Natural killer cell (primary cell): Measurements from ENCODE around the gene IAH1. TPM values are rescaled to one million over a fixed set of nuclear protein-coding genes. Genes with fewer than 3 reads are reported as not detected.

Experiments
- ATAC-seq, 3 donors: fragments of 150-1000 bp in 2 of 3; fragments of 200-7000 bp in 1 of 3; cut with Tn5 transposase; 1 replicate in 1 of 3; 2 replicates in 2 of 3; pipeline ENCODE4 v1.10.0; 2021; ENCODE audit warnings: mild to moderate bottlenecking in 2 of 3, moderate library complexity in 2 of 3
- DNase-seq, 2 donors: peaks; one replicate each; pipeline versions ENCODE4 v3.0.0 to v3.0.0-alpha.2; 2013 to 2021; ENCODE audit warnings: mixed read lengths in 1 of 2
- H3K27ac ChIP-seq: one replicate; pipeline ENCODE4 v1.5.1; 2013; ENCODE audit warnings: mild to moderate bottlenecking, low read length
- H3K27me3 ChIP-seq: one replicate; pipeline ENCODE4 v1.6.1; 2013; ENCODE audit warnings: low read length; ENCODE audit not compliant: control insufficient read depth, insufficient read depth
- H3K36me3 ChIP-seq: one replicate; pipeline ENCODE4 v1.6.1; 2013; ENCODE audit warnings: low read length; ENCODE audit not compliant: control insufficient read depth, insufficient read depth
- H3K4me1 ChIP-seq: one replicate; pipeline ENCODE4 v1.6.1; 2013; ENCODE audit warnings: low read length; ENCODE audit not compliant: control insufficient read depth, insufficient read depth
- H3K4me3 ChIP-seq: one replicate; pipeline ENCODE4 v1.5.1; 2013; ENCODE audit warnings: low read length
- H3K9me3 ChIP-seq: one replicate; pipeline ENCODE4 v1.6.1; 2013; ENCODE audit warnings: low read length; ENCODE audit not compliant: control insufficient read depth, insufficient read depth
- H3K27ac Mint-ChIP-seq, 2 donors: one replicate each; pipeline ENCODE4 v1.8.0; 2022; ENCODE audit warnings: mild to moderate bottlenecking in 2 of 2, mixed read lengths in 2 of 2, moderate library complexity in 1 of 2
- H3K27me3 Mint-ChIP-seq, 2 donors: one replicate each; pipeline ENCODE4 v1.8.0; 2022; ENCODE audit warnings: low read depth in 2 of 2, mixed read lengths in 2 of 2
- H3K36me3 Mint-ChIP-seq: one replicate; pipeline ENCODE4 v1.8.0; 2022; ENCODE audit warnings: mixed read lengths
- H3K4me1 Mint-ChIP-seq, 2 donors: one replicate each; pipeline ENCODE4 v1.8.0; 2022; ENCODE audit warnings: mixed read lengths in 2 of 2
- H3K4me3 Mint-ChIP-seq: one replicate; pipeline ENCODE4 v1.8.0; 2022; ENCODE audit warnings: mild to moderate bottlenecking, moderate library complexity, mixed read lengths
- H3K9me3 Mint-ChIP-seq, 2 donors: one replicate each; pipeline ENCODE4 v1.8.0; 2022; ENCODE audit warnings: mixed read lengths in 2 of 2
- WGBS: methylation state at CpG from one replicate; pipeline ENCODE4 v1.1.7; 2013; ENCODE audit warnings: missing lambda C conversion rate; ENCODE audit not compliant: insufficient coverage; 5-methylcytosine and 5-hydroxymethylcytosine counted together
- intact Hi-C: fragments of 100-400 bp; cut with micrococcal nuclease; formaldehyde crosslinking; loops from one replicate; pipeline ENCODE4 v1.14.2; 2022
- total RNA-seq, 4 donors: library from RNA; stranded (reverse); fragments of 120-200 nt in 1 of 4; gene quantifications; one replicate each; pipeline versions ENCODE4 v1.2.3 to v1.2.4, GENCODE V29; 2013 to 2022
- TF ChIP-seq, protein P1 (sequence below): fragments of 200-600 bp; IDR thresholded peaks from one replicate; pipeline ENCODE4 v1.8.0; 2022; ENCODE audit warnings: antibody characterized with exemption

Gene IAH1
- 10 to 100 TPM; 41.4 to 51.4 (median 45.4) TPM for total RNA-seq
- 66.4 TPM for total RNA-seq (2013)

- Mint-ChIP-seq H3K4me1 (peaks cover 31 to 33% of the 10 kb centered on the region in 2 donors), H3K9me3 (no peaks in the 10 kb centered on the region), H3K27me3 (no peaks in the 10 kb centered on the region), H3K27ac (peak within 1 kb of the TSS; percentile 81 to 82), H3K4me3 (peak within 1 kb of the TSS; percentile 87), H3K36me3 (no peaks in the 10 kb centered on the region)
- Histone ChIP-seq H3K4me3 (peak within 1 kb of the TSS; percentile 92), H3K9me3 (no peaks in the 10 kb centered on the region), H3K4me1 (peaks cover 27% of the 10 kb centered on the region), H3K27me3 (no peaks in the 10 kb centered on the region), H3K27ac (peak within 1 kb of the TSS; percentile 93), H3K36me3 (peaks cover 7% of the 10 kb centered on the region)
- DNase-seq = peak; percentile 65 to 87
- under 1% methylated on average over 91 of the region's 91 CpGs for WGBS
- TF ChIP-seq, protein P1, sequence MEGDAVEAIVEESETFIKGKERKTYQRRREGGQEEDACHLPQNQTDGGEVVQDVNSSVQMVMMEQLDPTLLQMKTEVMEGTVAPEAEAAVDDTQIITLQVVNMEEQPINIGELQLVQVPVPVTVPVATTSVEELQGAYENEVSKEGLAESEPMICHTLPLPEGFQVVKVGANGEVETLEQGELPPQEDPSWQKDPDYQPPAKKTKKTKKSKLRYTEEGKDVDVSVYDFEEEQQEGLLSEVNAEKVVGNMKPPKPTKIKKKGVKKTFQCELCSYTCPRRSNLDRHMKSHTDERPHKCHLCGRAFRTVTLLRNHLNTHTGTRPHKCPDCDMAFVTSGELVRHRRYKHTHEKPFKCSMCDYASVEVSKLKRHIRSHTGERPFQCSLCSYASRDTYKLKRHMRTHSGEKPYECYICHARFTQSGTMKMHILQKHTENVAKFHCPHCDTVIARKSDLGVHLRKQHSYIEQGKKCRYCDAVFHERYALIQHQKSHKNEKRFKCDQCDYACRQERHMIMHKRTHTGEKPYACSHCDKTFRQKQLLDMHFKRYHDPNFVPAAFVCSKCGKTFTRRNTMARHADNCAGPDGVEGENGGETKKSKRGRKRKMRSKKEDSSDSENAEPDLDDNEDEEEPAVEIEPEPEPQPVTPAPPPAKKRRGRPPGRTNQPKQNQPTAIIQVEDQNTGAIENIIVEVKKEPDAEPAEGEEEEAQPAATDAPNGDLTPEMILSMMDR = no peak
- intact Hi-C loops = loop anchor here (10.0 kb wide), 1 partner anchor 50 kb away; the partner anchor contains the start of genes CPSF3 and ITGB1BP1
- ATAC-seq = peak; percentile 82 to 91 (median 85)
Observed at GRCh38 chr2:9474361-9475057, at the start of gene IAH1. Gene IAH1, plus strand, starts transcription at chr2:9474551. Its CDS starts 16 bp downstream, at chr2:9474567.

DNA sequence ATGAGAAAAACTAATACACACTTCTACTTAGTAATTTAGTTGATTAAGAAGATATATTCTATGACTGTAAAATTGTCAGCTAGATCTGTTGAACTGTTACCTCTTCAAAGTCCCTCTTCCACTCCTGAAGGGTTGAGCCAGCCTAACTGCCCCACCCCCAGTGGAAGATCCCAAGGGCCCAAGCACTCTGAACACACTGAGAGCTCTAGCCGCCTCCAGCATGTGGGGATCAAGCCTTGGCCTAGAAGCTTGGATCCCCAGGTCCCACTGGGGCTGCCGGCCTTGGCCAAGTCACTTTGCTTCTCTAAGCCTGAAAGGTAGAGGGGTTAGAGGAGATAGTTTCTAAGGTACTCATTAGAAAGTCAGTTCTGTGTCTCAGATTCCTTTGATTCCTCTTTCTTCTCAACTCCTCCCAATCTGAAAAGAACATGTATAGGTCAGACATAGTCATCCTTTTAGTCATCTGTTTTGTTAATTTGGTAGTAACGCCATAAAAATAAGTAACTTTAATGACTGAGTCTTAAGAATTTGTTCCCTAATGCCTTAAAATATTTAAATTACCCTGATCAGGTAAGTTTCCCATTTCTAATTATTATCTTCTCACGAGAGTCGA, 45.3 kb upstream of the IAH1 start:
- Histone ChIP-seq H3K4me3 (no peak overlapping the region), H3K27ac (no peak overlapping the region), H3K27me3 (no peaks in the 10 kb centered on the region), H3K36me3 (peaks cover 42% of the 10 kb centered on the region), H3K9me3 (no peaks in the 10 kb centered on the region), H3K4me1 (peaks cover 6% of the 10 kb centered on the region)
- no peaks in the 10 kb centered on the region for H3K9me3 Mint-ChIP-seq
- TF ChIP-seq, protein P1 = no peak
- H3K27me3 Mint-ChIP-seq = no peaks in the 10 kb centered on the region
- H3K4me3 Mint-ChIP-seq = no peak overlapping the region
- ATAC-seq = no peak
- no peaks in the 10 kb centered on the region for H3K4me1 Mint-ChIP-seq
- DNase-seq = no peak
- intact Hi-C loops = loop anchor here (10.0 kb wide), 2 partner anchors 46 to 126 kb away; partner anchors contain the start of genes ADAM17 and IAH1
- H3K27ac Mint-ChIP-seq = no peak overlapping the region
- peaks cover 24% of the 10 kb centered on the region for H3K36me3 Mint-ChIP-seq
- 100% methylated on average over 2 of the region's 5 CpGs for WGBS

- Histone ChIP-seq H3K36me3 (peaks cover 52% of the 10 kb centered on the region), H3K4me1 (no peaks in the 10 kb centered on the region), H3K27me3 (no peaks in the 10 kb centered on the region), H3K27ac (no peak overlapping the region), H3K9me3 (no peaks in the 10 kb centered on the region), H3K4me3 (no peak overlapping the region)
- Mint-ChIP-seq H3K36me3 (peaks cover 24% of the 10 kb centered on the region), H3K27me3 (no peaks in the 10 kb centered on the region), H3K27ac (no peak overlapping the region), H3K9me3 (no peaks in the 10 kb centered on the region), H3K4me3 (no peak overlapping the region), H3K4me1 (no peaks in the 10 kb centered on the region)
- ATAC-seq (no peak), DNase-seq (no peak)
- TF ChIP-seq, protein P1 = no peak
- WGBS = no CpG with 5 or more reads among the region's 2 CpGs
- intact Hi-C loops = no loop called here
Observed at GRCh38 chr2:9430316-9431293, 43.7 kb upstream of the IAH1 start.
